GM10847 (cell line): Measurements from ENCODE around the gene SHISA2.

Source experiments
- POLR2A ChIP-seq: IDR thresholded peaks from 2 replicates; pipeline ENCODE4 v1.6.1; 2011; ENCODE audit not compliant: insufficient read length; ENCODE audit errors: extremely low read depth

Gene SHISA2

DNA sequence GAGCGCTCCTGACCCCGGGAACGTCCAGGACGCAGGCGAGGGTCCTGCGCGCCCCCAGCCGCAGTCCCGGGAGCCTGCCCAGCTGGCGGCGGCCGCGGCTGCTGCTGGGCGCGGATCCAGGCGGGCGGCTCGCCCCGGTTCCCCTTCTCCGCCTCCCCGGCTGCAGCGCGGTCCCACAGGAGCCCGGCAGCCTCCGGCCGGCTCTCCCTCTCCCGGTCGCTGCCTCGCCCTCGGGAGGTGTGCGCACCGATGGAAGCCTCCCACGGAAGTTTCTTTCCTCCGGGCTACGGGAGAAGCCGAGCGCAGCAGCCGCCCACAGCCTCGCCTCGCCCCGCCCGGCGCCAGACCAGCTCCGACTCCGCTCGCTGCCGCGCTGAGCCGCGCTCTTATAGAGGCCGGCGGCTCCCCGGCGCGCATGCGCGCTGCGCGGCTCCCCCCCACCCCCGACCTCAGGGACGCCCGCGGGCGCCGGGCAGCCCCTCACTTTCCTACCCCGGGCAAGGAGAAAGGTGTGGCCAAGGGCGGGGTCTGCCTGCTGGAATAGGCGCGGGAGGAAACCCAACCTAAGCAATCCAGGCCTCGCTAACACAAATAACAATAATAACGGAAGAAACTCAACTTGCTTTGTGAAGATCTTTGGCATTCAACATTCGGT lies at the start of gene SHISA2:
TSS of gene SHISA2 (minus strand) at position 360 of the 655 bp plus-strand sequence. CDS start 1,041 bp downstream, outside the sequence.
- no peak for TF ChIP-seq POLR2A

GRCh38 chr13:26095846-26096610 lies 44.2 kb upstream of the SHISA2 start:
- no peak for TF ChIP-seq POLR2A

DNA sequence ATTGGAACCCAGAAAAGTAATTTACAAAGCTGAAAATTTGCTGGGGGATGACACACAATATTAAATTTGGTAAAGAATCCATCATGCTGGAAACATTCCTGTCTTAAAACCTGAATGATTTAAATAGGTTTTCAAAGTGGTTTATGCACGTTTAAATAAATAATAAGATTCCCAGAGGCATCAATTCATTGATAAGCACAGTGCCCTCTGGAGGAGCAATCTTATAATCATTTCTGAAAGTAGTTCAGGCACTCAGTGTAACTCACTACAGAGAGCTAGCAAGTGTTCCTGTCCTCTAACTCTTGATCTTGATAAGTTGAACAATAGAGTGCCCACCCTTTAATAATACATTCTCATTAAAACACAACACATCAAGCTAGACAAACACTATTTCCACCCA lies 43.5 kb upstream of the SHISA2 start:
- no peak for TF ChIP-seq POLR2A

DNA sequence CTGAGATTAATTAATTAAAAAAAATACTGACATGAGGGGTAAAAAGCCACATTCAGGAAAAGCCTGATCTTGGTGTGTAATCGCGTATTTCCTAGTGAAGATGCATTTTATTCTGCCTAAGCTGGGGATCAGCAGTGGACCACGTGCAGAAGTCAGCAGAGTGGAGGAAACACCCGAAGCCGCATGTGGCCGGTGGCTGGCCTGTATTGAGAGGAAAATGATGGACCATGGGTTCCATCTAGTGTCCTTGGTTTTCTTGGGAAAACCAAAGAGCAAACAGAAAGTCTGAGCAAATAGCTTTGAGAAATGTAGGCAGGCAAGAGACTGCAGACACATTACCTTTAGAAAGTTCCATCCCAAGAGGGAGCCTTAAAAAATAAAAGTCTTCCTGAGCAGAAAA lies 23.7 kb upstream of the SHISA2 start:
- TF ChIP-seq POLR2A, result no peak

DNA sequence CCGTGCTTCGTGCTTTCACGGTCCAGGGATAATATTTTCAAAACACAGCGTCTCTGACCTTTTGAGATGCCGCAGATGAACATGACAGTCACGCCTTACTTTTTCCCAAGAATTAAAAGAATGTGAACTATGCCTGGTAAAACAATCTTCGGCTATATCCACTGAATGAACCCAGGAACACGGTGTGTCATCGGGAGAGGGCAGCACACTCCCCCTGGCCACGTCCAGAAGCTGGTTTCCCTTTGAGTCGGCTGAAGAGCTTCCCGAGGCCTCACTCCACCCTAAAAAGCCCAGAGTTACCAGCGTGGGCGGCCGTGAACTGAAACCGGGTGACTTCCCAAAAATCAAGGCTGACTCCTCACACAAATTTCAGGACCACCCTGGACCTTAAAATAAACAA lies 22.9 kb upstream of the SHISA2 start:
- no peak for TF ChIP-seq POLR2A

DNA sequence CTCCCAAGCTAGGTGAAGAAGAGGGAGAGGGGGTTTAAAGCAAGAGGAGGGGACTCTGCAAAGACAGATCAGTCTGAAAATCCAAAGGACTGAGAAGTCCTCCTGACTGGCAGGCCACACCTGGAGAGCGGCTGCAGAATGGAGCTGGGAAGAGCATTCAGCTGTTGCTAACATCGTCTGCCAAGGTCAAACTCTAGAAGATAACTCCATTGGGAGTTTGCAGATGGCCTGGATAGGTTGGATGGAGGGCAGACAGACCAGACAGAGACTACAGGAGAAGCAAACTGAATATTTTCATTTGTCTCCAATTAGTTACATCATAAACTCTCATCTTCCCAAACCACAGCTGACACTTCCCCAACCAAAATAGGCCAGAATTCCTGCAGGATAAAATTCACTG lies 19.9 kb upstream of the SHISA2 start:
- no peak for TF ChIP-seq POLR2A

- no peak for TF ChIP-seq POLR2A
Observed at GRCh38 chr13:26067601-26068000, 15.8 kb upstream of the SHISA2 start.

DNA sequence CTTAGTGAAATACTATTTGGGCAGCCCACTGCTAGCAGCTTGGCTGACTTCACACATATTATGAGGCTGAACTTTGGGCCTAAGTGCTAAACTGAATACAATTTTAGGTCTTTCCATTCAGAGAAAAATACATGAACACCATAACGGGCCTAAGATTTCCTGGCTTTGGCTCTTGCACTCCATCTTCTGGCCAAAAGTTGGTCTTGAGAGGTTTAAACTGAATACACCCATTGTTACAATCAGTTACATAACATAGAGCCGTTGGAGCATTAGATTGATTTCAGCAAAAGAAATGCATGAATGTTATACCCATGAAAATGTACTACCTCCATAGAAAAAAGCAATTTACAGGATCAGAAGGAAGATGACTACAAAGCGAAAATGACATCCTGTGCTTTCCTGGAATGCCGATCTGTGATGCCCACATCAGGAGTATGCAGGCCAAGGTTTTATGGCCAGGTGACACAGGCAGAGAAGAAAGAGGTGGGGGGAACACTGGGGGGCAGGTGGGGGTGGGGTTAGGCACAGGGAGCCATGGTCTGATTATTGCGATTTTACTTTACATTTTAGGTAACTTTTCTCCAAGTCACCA lies 11.1 kb upstream of the SHISA2 start:
- no peak for TF ChIP-seq POLR2A

- TF ChIP-seq POLR2A, result no peak
Observed at GRCh38 chr13:26061947-26062346, 10.1 kb upstream of the SHISA2 start.

DNA sequence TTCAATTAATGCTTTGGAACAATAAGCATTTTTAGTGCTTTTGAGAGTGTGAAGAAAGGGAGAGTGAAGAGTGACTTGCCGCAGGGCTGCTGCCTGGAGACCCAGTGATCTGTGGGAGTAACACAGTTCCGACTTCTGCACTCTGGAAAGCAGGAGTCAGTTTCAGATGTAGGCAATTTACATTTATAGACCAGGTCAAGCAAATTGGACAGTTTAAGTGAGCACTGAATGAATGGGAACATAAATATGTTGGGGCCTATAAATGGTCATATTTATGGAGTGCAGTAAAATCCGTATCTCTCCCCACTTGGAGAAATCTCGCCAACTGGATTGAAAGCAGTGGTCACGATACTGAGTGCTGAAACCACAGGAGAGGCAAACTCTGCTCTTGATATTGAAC lies 9.4 kb upstream of the SHISA2 start:
- no peak for TF ChIP-seq POLR2A

DNA sequence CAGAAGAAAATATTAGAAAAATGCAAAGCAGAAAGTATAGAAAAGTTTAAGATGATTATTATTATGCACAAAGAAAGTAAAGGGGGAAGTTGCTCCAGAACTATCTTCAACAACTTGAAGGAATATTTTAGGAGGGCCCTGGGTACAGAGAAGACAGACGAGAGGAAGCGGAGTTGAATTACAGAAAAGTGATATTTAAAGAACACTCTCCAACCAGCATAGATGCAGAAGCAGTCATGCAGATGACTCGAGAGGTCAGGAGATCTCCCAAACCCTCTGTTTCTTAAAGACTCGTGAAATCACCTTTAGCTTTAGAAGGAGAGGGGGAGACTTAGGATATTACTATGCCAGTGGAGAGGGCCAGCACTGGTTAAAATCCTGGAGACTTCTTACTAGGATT lies 8.5 kb upstream of the SHISA2 start:
- TF ChIP-seq POLR2A, result no peak

GRCh38 chr13:26058704-26059103 lies 6.9 kb upstream of the SHISA2 start:
- TF ChIP-seq POLR2A, result no peak

GRCh38 chr13:26054896-26055295 lies 3.1 kb upstream of the SHISA2 start:
- no peak for TF ChIP-seq POLR2A

DNA sequence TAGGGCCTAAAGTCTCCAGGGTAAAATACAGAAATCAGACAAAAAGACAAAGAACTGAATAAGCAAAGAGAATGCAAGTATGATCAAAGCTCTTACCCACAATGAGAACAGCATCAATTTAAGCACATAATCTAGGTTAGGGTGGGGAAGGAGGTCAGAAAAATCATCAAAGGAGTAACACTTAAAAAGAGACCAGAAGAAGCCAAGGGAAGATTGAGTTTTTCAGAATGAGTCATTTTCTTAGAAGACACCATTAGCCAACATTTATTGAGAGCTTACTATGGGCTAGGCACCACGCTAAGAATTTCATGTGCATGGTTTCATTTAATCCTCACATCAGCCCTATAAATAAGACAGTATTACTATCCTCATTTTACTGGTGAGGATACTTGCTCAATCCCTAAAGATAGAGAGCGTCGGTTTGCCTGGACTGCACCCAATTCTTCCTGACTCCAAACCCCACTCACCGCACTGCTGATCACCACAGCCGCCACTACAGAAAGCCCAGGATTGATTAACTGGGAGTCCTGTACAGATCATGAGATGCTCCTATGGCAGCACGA lies 1.7 kb upstream of the SHISA2 start:
- no peak for TF ChIP-seq POLR2A

- no peak for TF ChIP-seq POLR2A
Observed at GRCh38 chr13:26052337-26052736, 521 bp upstream of the SHISA2 start.

GRCh38 chr13:26051231-26051656 lies 572 bp downstream of the SHISA2 start:
- TF ChIP-seq POLR2A, result no peak
